Panc1 (cell line): ENCODE results near the gene SYCP2. TPM values are rescaled to one million over a fixed set of nuclear protein-coding genes. Genes with fewer than 3 reads are reported as not detected.

Experiments used
- ATAC-seq: fragments of 200-7000 bp; cut with Tn5 transposase; 2 replicates; pipeline ENCODE4 v1.9.1; 2020; ENCODE audit warnings: mild to moderate bottlenecking, moderate library complexity
- BruUV-seq: library from RNA; stranded (reverse); fragments of 400-500 nt; replicated peaks from 2 replicates; lab custom pipeline; 2021; lab: Mats Ljungman, UMichigan
- CTCF ChIA-PET: fragments of 300-600 bp; sonication (Branson Sonifier 250); formaldehyde crosslinking; loops from one replicate; lab custom pipeline; 2022; ENCODE audit warnings: antibody characterized with exemption; lab: Charles Lee
- POLR2A ChIA-PET: fragments of 300-600 bp; sonication (Branson Sonifier 250); formaldehyde crosslinking; loops from one replicate; lab custom pipeline; 2022; ENCODE audit warnings: antibody characterized with exemption; lab: Charles Lee
- DNase-seq: peaks from one replicate; pipeline ENCODE4 v3.0.0-alpha.2; 2010; ENCODE audit warnings: low read depth, low spot score
- H3K27ac ChIP-seq: 2 replicates; pipeline ENCODE4 v1.5.1; 2011; ENCODE audit warnings: mild to moderate bottlenecking, low read length, inconsistent platforms
- H3K27me3 ChIP-seq: fragments of 200-500 bp; sonication (Bioruptor generic); 2 replicates; pipeline ENCODE4 v1.6.0; 2014; ENCODE audit warnings: low read length, inconsistent platforms; ENCODE audit not compliant: control insufficient read depth, insufficient read depth
- H3K36me3 ChIP-seq: fragments of 200-500 bp; sonication (Bioruptor generic); 2 replicates; pipeline ENCODE4 v1.5.1; 2014; ENCODE audit warnings: inconsistent platforms, mild to moderate bottlenecking, low read length, moderate library complexity; ENCODE audit not compliant: control insufficient read depth, insufficient read depth
- H3K4me1 ChIP-seq: 2 replicates; pipeline ENCODE4 v1.5.1; 2011; ENCODE audit warnings: inconsistent platforms, mild to moderate bottlenecking, low read length, moderate library complexity; ENCODE audit not compliant: control insufficient read depth, insufficient read depth
- H3K4me3 ChIP-seq, 2 experiments: 2 replicates each; pipeline ENCODE4 v1.5.1; 2011 to 2012; ENCODE audit warnings: low read depth in 2 of 2, low read length in 2 of 2, mild to moderate bottlenecking in 2 of 2, inconsistent platforms in 1 of 2, moderate library complexity in 1 of 2
- H3K9me3 ChIP-seq: fragments of 200-500 bp; sonication (Bioruptor generic); 2 replicates; pipeline ENCODE4 v1.5.1; 2014; ENCODE audit warnings: low read depth, mild to moderate bottlenecking, inconsistent platforms, low read length, moderate library complexity; ENCODE audit not compliant: control insufficient read depth, insufficient read depth
- POLR2AphosphoS5 ChIP-seq: IDR thresholded peaks from 2 replicates; pipeline ENCODE4 v1.6.1; 2012; ENCODE audit warnings: mild to moderate bottlenecking, low read depth, low read length, moderate library complexity
- SIN3A ChIP-seq: IDR thresholded peaks from 2 replicates; pipeline ENCODE4 v1.6.1; 2012; ENCODE audit warnings: low read depth, mild to moderate bottlenecking, low read length, moderate library complexity, borderline replicate concordance; ENCODE audit not compliant: insufficient read depth
- TCF7L2 ChIP-seq: IDR thresholded peaks from 2 replicates; pipeline ENCODE4 v1.6.1; 2011; ENCODE audit warnings: mild to moderate bottlenecking, low read depth, low read length, inconsistent platforms
- in situ Hi-C: cut with HindIII; loops from 2 replicates; pipeline ENCODE4 v1.10.0; 2016; ENCODE audit warnings: low sequenced_read_pairs, low pct_unique_long_range_greater_than_20kb
- intact Hi-C: fragments of 100-400 bp; cut with micrococcal nuclease; formaldehyde crosslinking; loops from one replicate; pipeline ENCODE4 v1.10.0; 2022; ENCODE audit not compliant: unreplicated experiment
- total RNA-seq: library from RNA; stranded (reverse); gene quantifications from one replicate; pipeline ENCODE4 v1.2.1, GENCODE V29; 2021; ENCODE audit not compliant: unreplicated experiment
- TF ChIP-seq, protein P1 (sequence below), 2 experiments: IDR thresholded peaks; 2 replicates each; pipeline ENCODE4 v1.6.1; 2011 to 2012; ENCODE audit warnings: low read depth in 2 of 2, control low read depth in 1 of 2, low read length in 1 of 2, mild to moderate bottlenecking in 1 of 2, moderate library complexity in 1 of 2; ENCODE audit not compliant: insufficient read depth in 1 of 2
- TF ChIP-seq, protein P2 (sequence below): fragments of 450-650 bp; IDR thresholded peaks from 2 replicates; pipeline ENCODE4 v1.5.1; 2017; ENCODE audit warnings: mild to moderate bottlenecking

Gene SYCP2
- total RNA-seq, 1 experiment from 2014 or later: 39.7 TPM

DNA sequence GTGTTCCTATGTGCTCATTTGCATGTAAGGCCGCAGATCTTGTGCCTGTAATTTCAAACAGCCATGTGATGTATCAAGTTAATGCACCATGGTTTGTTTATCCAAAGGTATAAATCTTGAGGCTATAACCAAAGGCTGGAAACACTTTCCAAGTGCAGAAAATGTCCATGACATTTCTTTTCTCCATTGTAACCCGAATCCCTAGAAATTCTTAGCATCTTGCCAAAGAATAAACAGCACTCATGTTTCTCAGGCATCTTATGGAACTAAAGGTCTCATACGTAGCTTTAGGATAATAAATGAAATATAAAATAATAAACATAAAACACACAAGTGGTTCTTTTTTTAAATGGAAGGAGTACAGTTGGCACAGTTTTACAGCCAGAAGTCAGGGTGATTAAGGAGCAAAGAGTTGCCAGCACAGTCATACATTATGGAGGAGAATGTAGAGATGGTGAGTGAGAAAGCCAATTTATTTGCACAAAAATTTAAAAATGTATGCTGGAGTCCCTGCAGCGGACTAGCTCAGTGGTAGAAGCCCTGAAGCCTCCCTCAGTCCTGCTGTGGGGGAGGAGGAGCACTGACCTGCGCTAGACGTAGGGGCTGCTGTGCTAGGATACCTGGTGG, 42.8 kb upstream of the SYCP2 start:
- H3K27me3 ChIP-seq: no peaks in the 10 kb centered on the region
- TF ChIP-seq SIN3A (no peak), POLR2AphosphoS5 (no peak), TCF7L2 (no peak)
- TF ChIP-seq, protein P1, sequence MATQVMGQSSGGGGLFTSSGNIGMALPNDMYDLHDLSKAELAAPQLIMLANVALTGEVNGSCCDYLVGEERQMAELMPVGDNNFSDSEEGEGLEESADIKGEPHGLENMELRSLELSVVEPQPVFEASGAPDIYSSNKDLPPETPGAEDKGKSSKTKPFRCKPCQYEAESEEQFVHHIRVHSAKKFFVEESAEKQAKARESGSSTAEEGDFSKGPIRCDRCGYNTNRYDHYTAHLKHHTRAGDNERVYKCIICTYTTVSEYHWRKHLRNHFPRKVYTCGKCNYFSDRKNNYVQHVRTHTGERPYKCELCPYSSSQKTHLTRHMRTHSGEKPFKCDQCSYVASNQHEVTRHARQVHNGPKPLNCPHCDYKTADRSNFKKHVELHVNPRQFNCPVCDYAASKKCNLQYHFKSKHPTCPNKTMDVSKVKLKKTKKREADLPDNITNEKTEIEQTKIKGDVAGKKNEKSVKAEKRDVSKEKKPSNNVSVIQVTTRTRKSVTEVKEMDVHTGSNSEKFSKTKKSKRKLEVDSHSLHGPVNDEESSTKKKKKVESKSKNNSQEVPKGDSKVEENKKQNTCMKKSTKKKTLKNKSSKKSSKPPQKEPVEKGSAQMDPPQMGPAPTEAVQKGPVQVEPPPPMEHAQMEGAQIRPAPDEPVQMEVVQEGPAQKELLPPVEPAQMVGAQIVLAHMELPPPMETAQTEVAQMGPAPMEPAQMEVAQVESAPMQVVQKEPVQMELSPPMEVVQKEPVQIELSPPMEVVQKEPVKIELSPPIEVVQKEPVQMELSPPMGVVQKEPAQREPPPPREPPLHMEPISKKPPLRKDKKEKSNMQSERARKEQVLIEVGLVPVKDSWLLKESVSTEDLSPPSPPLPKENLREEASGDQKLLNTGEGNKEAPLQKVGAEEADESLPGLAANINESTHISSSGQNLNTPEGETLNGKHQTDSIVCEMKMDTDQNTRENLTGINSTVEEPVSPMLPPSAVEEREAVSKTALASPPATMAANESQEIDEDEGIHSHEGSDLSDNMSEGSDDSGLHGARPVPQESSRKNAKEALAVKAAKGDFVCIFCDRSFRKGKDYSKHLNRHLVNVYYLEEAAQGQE (IDR thresholded peaks at IDR 0.05; ENCODE audit: insufficient read depth in 1 of 2, low read depth in 2 of 2, low read length in 1 of 2): no peak
- TF ChIP-seq, protein P2, sequence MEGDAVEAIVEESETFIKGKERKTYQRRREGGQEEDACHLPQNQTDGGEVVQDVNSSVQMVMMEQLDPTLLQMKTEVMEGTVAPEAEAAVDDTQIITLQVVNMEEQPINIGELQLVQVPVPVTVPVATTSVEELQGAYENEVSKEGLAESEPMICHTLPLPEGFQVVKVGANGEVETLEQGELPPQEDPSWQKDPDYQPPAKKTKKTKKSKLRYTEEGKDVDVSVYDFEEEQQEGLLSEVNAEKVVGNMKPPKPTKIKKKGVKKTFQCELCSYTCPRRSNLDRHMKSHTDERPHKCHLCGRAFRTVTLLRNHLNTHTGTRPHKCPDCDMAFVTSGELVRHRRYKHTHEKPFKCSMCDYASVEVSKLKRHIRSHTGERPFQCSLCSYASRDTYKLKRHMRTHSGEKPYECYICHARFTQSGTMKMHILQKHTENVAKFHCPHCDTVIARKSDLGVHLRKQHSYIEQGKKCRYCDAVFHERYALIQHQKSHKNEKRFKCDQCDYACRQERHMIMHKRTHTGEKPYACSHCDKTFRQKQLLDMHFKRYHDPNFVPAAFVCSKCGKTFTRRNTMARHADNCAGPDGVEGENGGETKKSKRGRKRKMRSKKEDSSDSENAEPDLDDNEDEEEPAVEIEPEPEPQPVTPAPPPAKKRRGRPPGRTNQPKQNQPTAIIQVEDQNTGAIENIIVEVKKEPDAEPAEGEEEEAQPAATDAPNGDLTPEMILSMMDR: no peak
- no TSS peak for BruUV-seq
- no peak overlapping the region for H3K27ac ChIP-seq
- no peaks in the 10 kb centered on the region for H3K9me3 ChIP-seq
- in situ Hi-C loops: no loop called here
- CTCF ChIA-PET: no interaction called here
- intact Hi-C loops: no loop called here
- no peaks in the 10 kb centered on the region for H3K4me1 ChIP-seq
- DNase-seq (no peak), ATAC-seq (no peak)
- POLR2A ChIA-PET: no interaction called here
- no peak overlapping the region for H3K4me3 ChIP-seq
- H3K36me3 ChIP-seq: no peaks in the 10 kb centered on the region

DNA sequence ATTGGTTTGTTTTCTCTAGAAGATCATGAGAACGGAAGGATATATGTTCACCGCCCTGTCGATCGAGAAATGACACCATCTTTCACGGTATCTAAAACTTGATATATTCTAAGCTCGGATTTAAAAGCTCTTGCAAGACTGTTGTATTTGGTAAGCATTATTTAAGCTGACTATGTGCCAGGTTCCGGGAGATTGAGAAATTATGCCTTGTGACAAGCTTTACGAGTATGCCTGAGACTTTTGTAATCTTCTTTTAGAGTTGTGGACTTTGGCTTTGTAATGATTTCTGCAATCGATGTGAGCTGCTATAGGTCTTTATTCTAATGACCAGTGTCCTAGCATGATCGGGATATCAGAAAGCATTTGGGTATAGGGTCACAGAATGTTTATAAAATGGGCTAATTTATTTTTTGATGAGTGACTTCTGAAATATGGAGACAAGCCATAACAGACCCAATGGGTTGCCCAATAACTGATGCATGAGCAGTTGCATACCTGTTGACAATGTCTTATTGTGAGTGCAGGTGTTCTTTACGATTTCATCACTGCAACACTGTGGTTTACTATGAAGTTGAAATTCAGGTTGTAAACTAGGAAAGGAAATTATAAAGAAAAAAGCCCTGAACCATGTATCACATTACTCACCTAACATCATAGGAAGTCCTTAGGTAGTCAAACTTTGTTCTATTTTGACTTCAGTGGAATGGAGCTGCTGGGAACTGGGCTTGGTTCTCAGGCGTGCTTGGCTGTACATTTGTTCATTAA, 38.8 kb upstream of the SYCP2 start:
- Histone ChIP-seq H3K4me1 (no peaks in the 10 kb centered on the region), H3K27ac (no peak overlapping the region), H3K36me3 (no peaks in the 10 kb centered on the region), H3K9me3 (no peaks in the 10 kb centered on the region), H3K27me3 (no peaks in the 10 kb centered on the region), H3K4me3 (no peak overlapping the region)
- ChIA-PET POLR2A (no interaction called here), CTCF (interaction anchor here (0.6 kb wide), 1 partner anchor 639 kb away, joined by 3 read pairs; no protein-coding TSS in a partner anchor)
- BruUV-seq: no TSS peak
- intact Hi-C loops (no loop called here), in situ Hi-C loops (no loop called here)
- ATAC-seq (no peak), DNase-seq (no peak)
- TF ChIP-seq TCF7L2 (no peak), SIN3A (no peak), POLR2AphosphoS5 (no peak)
- TF ChIP-seq, protein P2: no peak
- TF ChIP-seq, protein P1 (IDR thresholded peaks at IDR 0.05; ENCODE audit: insufficient read depth in 1 of 2, low read depth in 2 of 2, low read length in 1 of 2): no peak
